ENCODE results near the gene KLHL30.

The KLHL30 gene

GRCh38 chr2:238190445-238190844 is 52.0 kb downstream of the KLHL30 start:
- no peak overlapping the region for H3K4me3 ChIP-seq (ENCODE audit: low read depth, low read length)
- TF ChIP-seq CTCF (conservative IDR thresholded peaks at IDR 0.05; ENCODE audit: low read depth, low read length), result no peak
- DNase-seq (ENCODE audit: low read depth), result no peak

All from choroid plexus epithelial cell (primary cell).